ENCODE data around the gene SP9. TPM values are rescaled to one million over a fixed set of nuclear protein-coding genes. Genes with fewer than 3 reads are reported as not detected.

The SP9 gene
- total and polyA plus RNA-seq, 4 donors = 0.30 to 1.9 (median 1.2) TPM

DNA sequence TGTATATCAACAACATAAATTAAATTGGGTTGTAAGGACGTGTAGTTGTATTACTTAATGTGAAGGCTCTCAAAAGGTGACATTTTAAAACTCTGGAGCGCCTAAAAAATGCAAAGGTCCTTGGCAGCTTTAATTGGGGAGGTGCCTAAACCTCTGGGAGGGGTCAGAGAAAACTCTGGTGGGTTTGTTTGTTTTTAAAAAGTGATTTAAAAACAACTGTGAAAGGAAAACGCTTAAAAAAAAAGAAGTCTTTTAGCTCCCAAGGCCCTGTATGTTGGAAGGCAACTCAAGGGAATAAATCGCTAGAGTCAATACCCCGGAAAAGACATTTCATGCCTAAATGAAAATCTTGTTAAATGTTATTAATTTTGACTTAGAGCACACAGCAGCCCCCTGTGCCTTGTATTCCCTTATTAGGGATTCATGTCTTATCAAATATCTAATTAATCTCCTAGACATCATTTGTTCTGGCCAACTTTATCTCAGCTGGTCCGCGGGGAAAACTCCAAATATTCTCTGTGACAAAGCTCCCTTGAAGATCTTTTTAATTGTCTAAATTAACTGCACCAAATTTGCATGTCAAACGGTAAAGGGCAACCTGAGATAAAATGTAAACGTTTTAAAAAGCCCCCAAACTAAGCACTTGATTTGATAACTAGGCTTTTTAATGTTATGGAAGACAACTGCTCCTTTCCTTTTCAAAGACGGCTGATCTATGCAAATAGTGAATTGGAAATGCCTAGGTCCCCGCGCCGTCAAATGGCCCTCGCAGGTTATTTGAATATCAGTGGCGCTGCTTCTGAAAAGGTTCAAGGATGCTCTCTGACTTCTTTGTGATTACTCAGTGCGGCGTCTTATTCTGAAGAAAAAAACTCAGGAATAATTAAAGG, 4.2 kb downstream of the SP9 start:
- Histone ChIP-seq H3K9me3 (ENCODE audit: control insufficient read depth, insufficient read depth, low read length) (no peaks in the 10 kb centered on the region), H3K27ac (ENCODE audit: low read depth, low read length) (no peak overlapping the region), H3K27me3 (ENCODE audit: control insufficient read depth, insufficient read depth, low read length) (peaks cover 100% of the 10 kb centered on the region), H3K36me3 (ENCODE audit: control insufficient read depth, insufficient read depth, low read length) (no peaks in the 10 kb centered on the region), H3K4me3 (ENCODE audit: low read depth, low read length) (no peak overlapping the region), H3K4me1 (ENCODE audit: control insufficient read depth, insufficient read depth, low read length) (peaks cover 60% of the 10 kb centered on the region)
- DNase-seq (ENCODE audit: low read depth in 4 of 6, low spot score in 6 of 6) = peak in 3 of 6 donors; percentile 49 to 69 (median 68)
- 1% methylated on average over 8 of the region's 17 CpGs for WGBS (ENCODE audit: insufficient coverage)

- Histone ChIP-seq H3K36me3 (ENCODE audit: control insufficient read depth, insufficient read depth, low read length) (no peaks in the 10 kb centered on the region), H3K4me1 (ENCODE audit: control insufficient read depth, insufficient read depth, low read length) (peaks cover 56% of the 10 kb centered on the region), H3K27me3 (ENCODE audit: control insufficient read depth, insufficient read depth, low read length) (peaks cover 100% of the 10 kb centered on the region), H3K27ac (ENCODE audit: low read depth, low read length) (no peak overlapping the region), H3K4me3 (ENCODE audit: low read depth, low read length) (no peak overlapping the region), H3K9me3 (ENCODE audit: control insufficient read depth, insufficient read depth, low read length) (no peaks in the 10 kb centered on the region)
- WGBS (ENCODE audit: insufficient coverage) = 1% methylated on average over 32 of the region's 37 CpGs
- DNase-seq (ENCODE audit: low read depth in 4 of 6, low spot score in 6 of 6) = peak in 3 of 6 donors; percentile 33 to 69 (median 60)
Observed at GRCh38 chr2:174339561-174340399, 5.0 kb downstream of the SP9 start.

- WGBS (ENCODE audit: insufficient coverage) = 5% methylated on average over 65 of the region's 70 CpGs
- Histone ChIP-seq H3K27me3 (ENCODE audit: control insufficient read depth, insufficient read depth, low read length) (peaks cover 95% of the 10 kb centered on the region), H3K4me1 (ENCODE audit: control insufficient read depth, insufficient read depth, low read length) (peaks cover 50% of the 10 kb centered on the region), H3K4me3 (ENCODE audit: low read depth, low read length) (no peak overlapping the region), H3K9me3 (ENCODE audit: control insufficient read depth, insufficient read depth, low read length) (no peaks in the 10 kb centered on the region), H3K36me3 (ENCODE audit: control insufficient read depth, insufficient read depth, low read length) (no peaks in the 10 kb centered on the region), H3K27ac (ENCODE audit: low read depth, low read length) (no peak overlapping the region)
- peak in 2 of 6 donors; percentile 15 to 28 for DNase-seq (ENCODE audit: low read depth in 4 of 6, low spot score in 6 of 6)
Observed at GRCh38 chr2:174340400-174341292, 5.9 kb downstream of the SP9 start.

- Histone ChIP-seq H3K4me3 (ENCODE audit: low read depth, low read length) (no peak overlapping the region), H3K4me1 (ENCODE audit: control insufficient read depth, insufficient read depth, low read length) (peaks cover 42% of the 10 kb centered on the region), H3K9me3 (ENCODE audit: control insufficient read depth, insufficient read depth, low read length) (no peaks in the 10 kb centered on the region), H3K27ac (ENCODE audit: low read depth, low read length) (no peak overlapping the region), H3K27me3 (ENCODE audit: control insufficient read depth, insufficient read depth, low read length) (peaks cover 91% of the 10 kb centered on the region), H3K36me3 (ENCODE audit: control insufficient read depth, insufficient read depth, low read length) (no peaks in the 10 kb centered on the region)
- DNase-seq (ENCODE audit: low read depth in 4 of 6, low spot score in 6 of 6) = peak in 3 of 6 donors; percentile 70 to 96 (median 94)
- 0% methylated on average over 25 of the region's 31 CpGs for WGBS (ENCODE audit: insufficient coverage)
Observed at GRCh38 chr2:174341293-174341994, 6.7 kb downstream of the SP9 start.

- Histone ChIP-seq H3K27me3 (ENCODE audit: control insufficient read depth, insufficient read depth, low read length) (peaks cover 84% of the 10 kb centered on the region), H3K9me3 (ENCODE audit: control insufficient read depth, insufficient read depth, low read length) (no peaks in the 10 kb centered on the region), H3K27ac (ENCODE audit: low read depth, low read length) (no peak overlapping the region), H3K4me1 (ENCODE audit: control insufficient read depth, insufficient read depth, low read length) (peaks cover 36% of the 10 kb centered on the region), H3K4me3 (ENCODE audit: low read depth, low read length) (no peak overlapping the region), H3K36me3 (ENCODE audit: control insufficient read depth, insufficient read depth, low read length) (no peaks in the 10 kb centered on the region)
- WGBS (ENCODE audit: insufficient coverage) = 2% methylated on average over 45 of the region's 52 CpGs
- DNase-seq (ENCODE audit: low read depth in 4 of 6, low spot score in 6 of 6) = peak in 1 of 6 donors; percentile 32
Observed at GRCh38 chr2:174341995-174342685, 7.4 kb downstream of the SP9 start.

DNA sequence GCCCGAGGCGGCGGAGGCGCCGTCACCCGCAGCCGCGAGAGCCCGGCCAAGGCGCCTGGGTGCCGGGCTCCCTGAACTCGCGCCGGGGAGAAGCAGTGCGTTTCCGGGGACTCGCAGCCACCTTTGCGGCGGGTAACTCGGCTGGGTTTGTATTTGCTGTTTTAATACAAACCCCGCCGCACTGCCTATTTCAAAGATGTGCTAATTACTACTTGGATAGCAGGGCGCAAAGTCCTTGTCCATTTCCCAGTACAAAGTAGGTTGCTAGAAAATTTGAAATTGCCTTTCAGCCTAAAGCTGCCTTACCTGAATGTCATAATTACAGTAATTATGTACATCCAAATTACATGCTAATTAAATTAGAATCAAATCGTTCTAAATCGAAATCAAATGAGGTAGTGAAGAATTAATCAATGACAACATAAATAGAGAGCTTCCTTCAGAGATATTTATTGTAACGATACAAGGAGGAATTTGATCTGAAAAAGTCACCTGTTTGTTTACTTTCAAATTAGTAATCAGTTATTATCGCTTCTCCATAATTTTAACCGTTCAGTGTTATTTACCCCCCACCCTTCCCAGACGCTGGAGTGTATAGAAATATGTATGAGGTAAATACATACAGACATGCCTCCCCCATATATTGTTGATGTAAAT, 8.1 kb downstream of the SP9 start:
- Histone ChIP-seq H3K4me3 (ENCODE audit: low read depth, low read length) (no peak overlapping the region), H3K27me3 (ENCODE audit: control insufficient read depth, insufficient read depth, low read length) (peaks cover 77% of the 10 kb centered on the region)
- peak in 3 of 6 donors; percentile 22 to 72 (median 55) for DNase-seq (ENCODE audit: low read depth in 4 of 6, low spot score in 6 of 6)

DNA sequence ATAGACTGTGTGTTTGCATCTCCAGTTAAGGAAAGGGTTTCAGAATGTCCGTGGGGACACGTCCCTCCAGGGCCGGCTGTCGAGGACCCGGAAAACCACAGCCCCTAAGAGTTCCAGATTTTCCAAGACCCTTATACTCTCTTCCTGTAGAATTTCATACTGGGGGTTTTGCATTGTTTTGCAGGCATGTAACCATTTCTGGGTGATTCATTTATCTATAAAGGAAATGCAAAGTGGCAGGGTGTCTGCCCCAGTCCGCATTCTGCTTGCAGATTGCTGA, 8.5 kb downstream of the SP9 start:
- WGBS (ENCODE audit: insufficient coverage) = 8% methylated on average over 1 of the region's 6 CpGs
- no peaks in the 10 kb centered on the region for H3K9me3 ChIP-seq (ENCODE audit: control insufficient read depth, insufficient read depth, low read length)
- no peak overlapping the region for H3K4me3 ChIP-seq (ENCODE audit: low read depth, low read length)
- DNase-seq (ENCODE audit: low read depth in 4 of 6, low spot score in 6 of 6) = peak in 1 of 6 donors; percentile 31
- H3K36me3 ChIP-seq (ENCODE audit: control insufficient read depth, insufficient read depth, low read length) = peaks cover 4% of the 10 kb centered on the region
- no peak overlapping the region for H3K27ac ChIP-seq (ENCODE audit: low read depth, low read length)
- peaks cover 34% of the 10 kb centered on the region for H3K4me1 ChIP-seq (ENCODE audit: control insufficient read depth, insufficient read depth, low read length)
- peaks cover 72% of the 10 kb centered on the region for H3K27me3 ChIP-seq (ENCODE audit: control insufficient read depth, insufficient read depth, low read length)

More for the DNA sequence above, 8.1 kb downstream of the SP9 start:
- Histone ChIP-seq H3K27ac (ENCODE audit: low read depth, low read length) (no peak overlapping the region), H3K4me1 (ENCODE audit: control insufficient read depth, insufficient read depth, low read length) (peaks cover 34% of the 10 kb centered on the region), H3K9me3 (ENCODE audit: control insufficient read depth, insufficient read depth, low read length) (no peaks in the 10 kb centered on the region), H3K36me3 (ENCODE audit: control insufficient read depth, insufficient read depth, low read length) (peaks cover 4% of the 10 kb centered on the region)
- 3% methylated on average over 21 of the region's 29 CpGs for WGBS (ENCODE audit: insufficient coverage)
